CD4-positive, CD25-positive, alpha-beta regulatory T cell (primary cell): ENCODE results near the gene DNMT3A. TPM values are rescaled to one million over a fixed set of nuclear protein-coding genes. Genes with fewer than 3 reads are reported as not detected.

Source experiments
- ATAC-seq, 2 donors: fragments of 150-1000 bp; cut with Tn5 transposase; one replicate each; pipeline ENCODE4 v1.10.0; 2021; ENCODE audit warnings: low read depth in 2 of 2, moderate number of reproducible peaks in 2 of 2, moderate library complexity in 1 of 2
- DNase-seq, 3 donors: peaks; one replicate each; pipeline versions ENCODE4 v3.0.0 to v3.0.0-alpha.2; 2012 to 2022; ENCODE audit warnings: mixed read lengths in 1 of 3
- H3K27ac ChIP-seq: one replicate; pipeline ENCODE4 v1.7.0; 2013; ENCODE audit warnings: mild to moderate bottlenecking, low read length; ENCODE audit not compliant: insufficient read depth, poor library complexity, severe bottlenecking
- H3K27me3 ChIP-seq: one replicate; pipeline ENCODE4 v1.7.0; 2013; ENCODE audit warnings: low read length; ENCODE audit not compliant: control insufficient read depth, insufficient read depth
- H3K36me3 ChIP-seq: one replicate; pipeline ENCODE4 v1.7.0; 2013; ENCODE audit warnings: mild to moderate bottlenecking, low read length, moderate library complexity; ENCODE audit not compliant: control insufficient read depth, insufficient read depth
- H3K4me1 ChIP-seq: 2 replicates; pipeline ENCODE4 v1.7.0; 2013; ENCODE audit warnings: mild to moderate bottlenecking, low read length; ENCODE audit not compliant: insufficient read depth, control insufficient read depth, poor library complexity, severe bottlenecking
- H3K4me3 ChIP-seq: one replicate; pipeline ENCODE4 v1.7.0; 2013; ENCODE audit warnings: low read depth, mild to moderate bottlenecking, low read length, moderate library complexity
- H3K9me3 ChIP-seq, 2 experiments: 1 replicate in 1 of 2; 2 replicates in 1 of 2; pipeline ENCODE4 v1.7.0; 2013; ENCODE audit warnings: low read length in 2 of 2, mild to moderate bottlenecking in 1 of 2, moderate library complexity in 1 of 2; ENCODE audit not compliant: control insufficient read depth in 2 of 2
- H3K27ac Mint-ChIP-seq, 3 donors: one replicate each; pipeline ENCODE4 v1.8.0; 2020 to 2022; ENCODE audit warnings: mild to moderate bottlenecking in 3 of 3, mixed read lengths in 3 of 3, moderate library complexity in 2 of 3
- H3K27me3 Mint-ChIP-seq: one replicate; pipeline ENCODE4 v1.8.0; 2022; ENCODE audit warnings: mild to moderate bottlenecking, mixed read lengths
- H3K36me3 Mint-ChIP-seq: one replicate; pipeline ENCODE4 v1.8.0; 2020; ENCODE audit warnings: mixed read lengths
- H3K4me1 Mint-ChIP-seq, 4 donors: one replicate each; pipeline ENCODE4 v1.8.0; 2020 to 2022; ENCODE audit warnings: mixed read lengths in 4 of 4, mild to moderate bottlenecking in 1 of 4
- H3K4me3 Mint-ChIP-seq, 4 donors: one replicate each; pipeline ENCODE4 v1.8.0; 2020 to 2022; ENCODE audit warnings: mild to moderate bottlenecking in 4 of 4, mixed read lengths in 4 of 4, moderate library complexity in 3 of 4
- H3K9me3 Mint-ChIP-seq, 7 donors: one replicate each; pipeline ENCODE4 v1.8.0; 2020 to 2022; ENCODE audit warnings: mixed read lengths in 7 of 7, mild to moderate bottlenecking in 3 of 7, moderate library complexity in 2 of 7
- polyA plus RNA-seq, 4 donors: library from polyadenylated mRNA; unstranded; fragments of 300-500 nt; fragmentation: Illumina TruSeq; gene quantifications; one replicate each; pipeline ENCODE4 v1.2.3, GENCODE V29; 2021
- total RNA-seq: library from RNA; stranded (reverse); gene quantifications from one replicate; pipeline ENCODE4 v1.2.3, GENCODE V29; 2022

DNMT3A gene
- total and polyA plus RNA-seq, 5 donors from 2014 or later: 8.1 to 81.0 (median 12.4) TPM

DNA sequence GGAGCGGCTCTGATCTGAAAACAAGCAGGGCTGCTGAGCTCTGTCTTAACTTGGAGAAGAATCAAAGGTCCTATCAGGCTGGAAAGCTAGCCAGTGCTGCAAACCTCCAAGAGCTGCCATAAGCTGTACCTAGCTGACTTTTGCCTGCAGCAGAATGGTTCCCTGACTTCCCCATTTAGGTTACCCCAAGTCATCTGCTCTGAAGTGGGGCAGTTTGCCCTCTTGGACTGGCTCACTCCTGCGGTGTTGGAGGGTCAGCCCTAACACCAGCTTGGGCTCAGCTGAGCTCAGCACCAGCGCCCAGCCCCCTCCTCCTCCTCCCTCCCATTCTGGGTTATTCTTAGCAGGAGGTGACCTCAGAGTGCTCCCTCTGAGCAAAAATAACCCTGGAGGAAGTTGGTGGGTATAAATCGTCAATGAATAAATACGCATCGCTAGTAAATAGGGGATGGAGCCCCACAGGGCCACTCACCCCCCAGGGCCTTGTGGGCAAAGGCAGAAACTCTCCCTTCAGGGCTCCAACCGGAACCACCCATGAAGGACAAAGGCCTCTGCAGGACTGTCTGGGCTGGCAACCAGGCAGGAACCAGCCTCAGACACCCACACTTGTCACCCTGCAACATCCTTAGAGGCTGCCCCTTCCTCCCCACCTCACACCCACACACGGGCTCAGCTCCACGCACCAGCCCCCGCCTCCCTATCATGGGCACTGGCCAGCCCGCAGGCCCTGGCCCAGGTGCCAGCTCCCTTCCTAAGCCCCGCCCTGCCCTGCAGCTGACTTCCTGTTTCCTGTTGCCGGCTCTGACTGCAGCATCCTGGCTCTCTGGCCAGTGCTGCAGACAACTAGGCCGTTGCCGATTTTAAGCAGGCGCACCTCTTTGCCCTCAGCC, 46.9 kb downstream of the DNMT3A start:
- peak; percentile 69 to 94 (median 75) for DNase-seq
- no peaks in the 10 kb centered on the region for H3K27me3 Mint-ChIP-seq
- H3K36me3 Mint-ChIP-seq: peaks cover 19% of the 10 kb centered on the region
- Histone ChIP-seq H3K36me3 (peaks cover 15% of the 10 kb centered on the region), H3K4me1 (peaks cover 46% of the 10 kb centered on the region), H3K27ac (peak overlapping the region; percentile 89), H3K27me3 (no peaks in the 10 kb centered on the region), H3K9me3 (no peaks in the 10 kb centered on the region), H3K4me3 (peak overlapping the region; percentile 48)
- H3K27ac Mint-ChIP-seq: peak overlapping the region; percentile 95 to 98 (median 98)
- H3K4me1 Mint-ChIP-seq: peaks cover 10 to 58% (median 31%) of the 10 kb centered on the region in 4 donors
- no peaks in the 10 kb centered on the region for H3K9me3 Mint-ChIP-seq
- peak overlapping the region; percentile 59 to 88 (median 73) for H3K4me3 Mint-ChIP-seq
- ATAC-seq: peak; percentile 88 to 92

DNA sequence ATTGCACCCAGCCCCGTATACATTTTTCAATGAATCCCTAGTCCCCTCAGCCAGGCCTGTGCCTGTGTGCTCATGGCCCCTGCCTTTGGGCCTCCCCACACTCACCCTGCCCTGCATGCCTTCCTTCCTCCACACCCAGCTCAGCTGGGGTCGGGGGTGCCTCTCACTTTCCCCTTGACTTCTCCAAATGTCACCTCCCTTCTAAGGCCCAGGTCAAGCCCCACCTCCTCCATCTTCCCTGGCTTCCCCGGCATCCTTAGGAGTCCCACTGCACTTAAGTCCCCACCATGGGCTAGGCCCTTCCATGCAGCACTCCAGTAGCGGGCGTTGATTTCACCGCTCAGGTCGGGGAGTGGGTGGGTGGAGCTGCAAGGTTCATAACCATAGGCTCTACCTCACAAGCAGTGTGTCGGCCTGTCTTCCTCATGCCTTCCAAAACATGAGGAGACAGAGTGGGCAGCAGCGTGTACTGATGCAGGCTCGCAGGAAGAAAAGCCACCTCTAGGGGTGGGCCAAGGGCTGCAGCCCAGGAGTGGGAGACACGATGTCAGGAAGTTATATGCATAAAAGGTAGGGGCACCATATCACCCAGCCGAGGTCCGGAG, 47.7 kb downstream of the DNMT3A start:
- Mint-ChIP-seq H3K27ac (peak overlapping the region; percentile 95 to 98 (median 98)), H3K4me3 (peak overlapping the region; percentile 47 to 88 (median 73)), H3K36me3 (peaks cover 19% of the 10 kb centered on the region), H3K27me3 (no peaks in the 10 kb centered on the region), H3K9me3 (no peaks in the 10 kb centered on the region), H3K4me1 (peaks cover 10 to 63% (median 31%) of the 10 kb centered on the region in 4 donors)
- Histone ChIP-seq H3K4me3 (peak overlapping the region; percentile 48), H3K4me1 (peaks cover 46% of the 10 kb centered on the region), H3K27me3 (no peaks in the 10 kb centered on the region), H3K27ac (peak overlapping the region; percentile 89), H3K36me3 (peaks cover 10% of the 10 kb centered on the region), H3K9me3 (no peaks in the 10 kb centered on the region)
- DNase-seq: peak in 1 of 3 donors; percentile 57
- ATAC-seq: no peak

DNA sequence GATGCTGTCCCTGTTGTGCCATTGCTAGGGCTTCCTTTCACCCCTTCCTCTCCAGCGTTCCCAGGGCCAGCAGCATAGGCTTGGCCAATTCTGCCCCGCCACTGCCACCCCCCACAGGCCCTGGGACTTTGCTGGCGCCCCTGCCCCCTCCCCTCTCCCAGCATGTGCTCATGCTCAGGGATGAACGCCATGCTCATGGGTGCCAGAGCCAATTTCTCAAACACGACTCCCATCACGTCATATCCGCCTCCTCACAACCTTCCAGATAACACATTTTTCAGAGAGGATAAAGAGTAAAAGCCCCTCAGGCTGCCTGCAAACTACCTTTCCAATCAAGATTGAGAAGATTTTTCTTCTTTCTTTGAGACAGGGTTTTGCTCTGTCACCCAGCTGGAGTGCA, 48.6 kb downstream of the DNMT3A start:
- Histone ChIP-seq H3K27ac (peak overlapping the region; percentile 89), H3K4me1 (peaks cover 46% of the 10 kb centered on the region)

DNA sequence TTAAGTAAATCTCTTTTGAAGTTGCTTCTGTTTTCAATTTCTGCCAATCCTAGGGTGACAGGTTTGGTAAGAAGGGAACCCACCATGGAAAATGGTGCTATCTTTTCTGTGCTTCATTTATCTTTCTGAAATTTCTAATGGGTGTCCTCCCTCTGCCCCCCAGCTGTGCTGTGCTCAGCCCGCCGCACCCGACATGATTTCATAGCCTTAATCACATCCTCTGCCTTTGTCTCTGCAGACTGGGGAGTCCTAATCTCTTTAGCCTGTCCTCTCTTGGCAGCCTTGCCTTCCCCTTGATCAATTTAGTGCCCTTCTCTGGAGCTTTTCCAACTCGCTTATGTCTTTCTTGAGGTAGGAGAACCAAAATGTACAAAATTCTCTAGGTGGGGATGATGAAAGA, 49.3 kb downstream of the DNMT3A start:
- Mint-ChIP-seq H3K4me1 (peaks cover 15 to 66% (median 37%) of the 10 kb centered on the region in 4 donors), H3K27me3 (no peaks in the 10 kb centered on the region), H3K27ac (peak overlapping the region; percentile 79 to 95 (median 83)), H3K9me3 (no peaks in the 10 kb centered on the region), H3K4me3 (peak overlapping the region in 3 of 4 donors; percentile 26 to 35 (median 35)), H3K36me3 (peaks cover 20% of the 10 kb centered on the region)
- Histone ChIP-seq H3K36me3 (peaks cover 3% of the 10 kb centered on the region), H3K27ac (peak overlapping the region; percentile 89), H3K9me3 (no peaks in the 10 kb centered on the region), H3K27me3 (no peaks in the 10 kb centered on the region), H3K4me1 (peaks cover 46% of the 10 kb centered on the region), H3K4me3 (no peak overlapping the region)
- DNase-seq (no peak), ATAC-seq (no peak)

More for the DNA sequence above, 48.6 kb downstream of the DNMT3A start:
- H3K4me3 Mint-ChIP-seq: peak overlapping the region in 1 of 4 donors; percentile 21
- no peaks in the 10 kb centered on the region for H3K9me3 Mint-ChIP-seq
- DNase-seq: no peak
- H3K36me3 ChIP-seq: peaks cover 3% of the 10 kb centered on the region
- H3K27me3 ChIP-seq: no peaks in the 10 kb centered on the region
- no peak for ATAC-seq
- H3K4me3 ChIP-seq: no peak overlapping the region
- H3K36me3 Mint-ChIP-seq: peaks cover 21% of the 10 kb centered on the region
- no peaks in the 10 kb centered on the region for H3K9me3 ChIP-seq
- H3K27ac Mint-ChIP-seq: peak overlapping the region in 2 of 3 donors; percentile 83 to 95
- H3K27me3 Mint-ChIP-seq: no peaks in the 10 kb centered on the region
- H3K4me1 Mint-ChIP-seq: peaks cover 15 to 69% (median 37%) of the 10 kb centered on the region in 4 donors

DNA sequence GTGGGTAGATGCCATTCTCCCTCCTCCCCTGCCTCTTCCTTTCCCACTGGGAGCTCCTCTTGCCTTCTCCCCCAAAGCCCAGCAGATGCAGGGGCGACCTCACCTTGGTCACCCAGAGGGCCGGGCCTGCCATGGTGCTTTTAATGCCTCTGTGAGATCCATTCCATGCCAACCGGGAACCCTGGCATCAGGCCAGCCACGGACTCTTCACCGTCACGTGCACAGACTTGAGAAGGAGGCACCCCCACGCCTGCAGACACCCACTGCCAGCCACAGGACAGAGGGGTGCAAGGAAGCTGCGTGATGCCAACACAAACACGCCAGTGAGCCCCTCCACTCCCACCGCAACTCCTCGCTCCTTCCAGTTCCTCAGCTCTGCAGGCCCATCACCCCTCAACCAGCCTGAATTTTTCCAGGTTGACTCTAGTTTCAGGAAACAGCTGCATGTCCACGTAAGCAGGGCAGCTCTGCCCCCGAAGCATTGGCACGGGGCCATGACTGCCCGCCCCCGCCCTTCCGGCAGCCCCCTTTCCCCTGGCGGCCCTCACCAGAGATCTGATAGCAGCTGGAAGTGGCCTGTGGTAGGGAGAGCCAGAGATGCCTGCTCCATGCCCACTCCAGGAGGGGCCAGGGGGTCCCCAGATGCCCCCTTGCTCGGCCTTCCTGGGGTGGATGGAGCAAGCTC, 50.8 kb downstream of the DNMT3A start:
- no peak for DNase-seq
- Mint-ChIP-seq H3K36me3 (peaks cover 14% of the 10 kb centered on the region), H3K27ac (peak overlapping the region; percentile 46 to 84 (median 58)), H3K4me1 (peaks cover 13 to 74% (median 38%) of the 10 kb centered on the region in 4 donors), H3K27me3 (no peaks in the 10 kb centered on the region), H3K9me3 (no peaks in the 10 kb centered on the region), H3K4me3 (no peak overlapping the region)
- no peaks in the 10 kb centered on the region for H3K9me3 ChIP-seq
- no peaks in the 10 kb centered on the region for H3K27me3 ChIP-seq
- peaks cover 3% of the 10 kb centered on the region for H3K36me3 ChIP-seq
- peaks cover 61% of the 10 kb centered on the region for H3K4me1 ChIP-seq
- H3K4me3 ChIP-seq: no peak overlapping the region
- no peak for ATAC-seq
- peak overlapping the region; percentile 89 for H3K27ac ChIP-seq

DNA sequence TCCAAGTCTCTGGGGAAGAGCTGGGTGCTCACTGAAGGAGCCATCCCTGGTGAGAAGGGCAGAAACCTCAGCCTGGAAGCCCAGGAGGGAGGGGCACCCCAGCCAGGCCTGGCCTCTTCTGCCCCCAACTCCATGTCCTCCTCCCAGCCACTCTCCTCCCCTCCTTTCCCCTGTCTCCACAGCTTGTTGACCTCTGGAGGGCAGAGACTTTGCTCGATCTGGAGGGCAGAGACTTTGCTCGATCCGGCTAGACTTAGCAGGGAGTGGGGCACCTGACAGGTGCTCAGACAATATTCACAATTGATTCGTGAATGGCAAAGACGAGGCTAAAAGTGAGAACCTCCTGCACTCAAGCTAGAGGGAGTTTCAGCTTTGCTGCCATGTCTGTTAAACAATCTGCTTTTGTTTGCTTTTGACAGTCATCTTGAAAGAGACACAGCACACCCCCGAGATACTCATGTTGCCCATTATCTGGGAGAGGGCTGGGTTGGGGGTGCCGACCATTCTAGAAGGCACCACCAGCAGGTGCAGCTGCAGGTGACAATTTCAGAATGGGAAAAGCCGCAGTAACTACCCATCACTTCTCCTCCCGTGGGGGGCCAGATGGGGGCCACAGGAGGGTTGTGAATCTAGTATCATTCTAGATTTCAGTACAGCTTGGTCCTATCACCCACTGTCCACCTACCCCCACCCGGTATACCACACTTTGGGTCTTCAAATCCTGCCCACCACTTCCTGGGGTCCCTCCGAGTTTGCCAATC, 54.8 kb downstream of the DNMT3A start:
- H3K27me3 ChIP-seq: no peaks in the 10 kb centered on the region
- H3K9me3 ChIP-seq: no peaks in the 10 kb centered on the region
- H3K4me3 ChIP-seq: no peak overlapping the region
- H3K27ac ChIP-seq: peak overlapping the region; percentile 80
- Mint-ChIP-seq H3K4me1 (peaks cover 10 to 68% (median 21%) of the 10 kb centered on the region in 4 donors), H3K9me3 (no peaks in the 10 kb centered on the region), H3K4me3 (peak overlapping the region in 3 of 4 donors; percentile 49 to 87 (median 61)), H3K27me3 (no peaks in the 10 kb centered on the region), H3K27ac (peak overlapping the region; percentile 98 to 99 (median 99)), H3K36me3 (peaks cover 10% of the 10 kb centered on the region)
- peaks cover 52% of the 10 kb centered on the region for H3K4me1 ChIP-seq
- ATAC-seq (no peak), DNase-seq (peak in 1 of 3 donors; percentile 29)
- H3K36me3 ChIP-seq: peaks cover 11% of the 10 kb centered on the region

DNA sequence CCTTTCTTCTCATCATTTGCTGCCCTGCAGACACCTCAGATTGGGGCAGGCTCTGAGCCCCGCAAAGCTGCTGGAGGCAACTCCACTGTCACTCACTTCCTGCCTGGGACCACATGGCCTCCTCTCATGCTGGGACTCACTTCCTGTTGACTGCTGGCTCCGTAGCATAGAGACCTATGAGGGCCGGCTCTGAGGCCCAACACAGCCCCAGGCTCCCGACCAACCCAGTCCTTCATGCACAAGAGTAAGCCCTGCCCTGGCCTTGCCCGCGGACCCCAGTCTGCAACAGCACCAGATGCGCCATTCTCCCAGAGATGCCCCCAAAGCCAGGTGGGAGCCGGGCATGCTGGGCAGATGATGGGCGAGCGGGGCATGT, 55.7 kb downstream of the DNMT3A start:
- H3K4me1 ChIP-seq: peaks cover 45% of the 10 kb centered on the region
- peak overlapping the region; percentile 80 for H3K27ac ChIP-seq
- ATAC-seq: peak; percentile 100
- DNase-seq: peak; percentile 46 to 93 (median 79)
- peak overlapping the region; percentile 98 to 99 (median 99) for H3K27ac Mint-ChIP-seq
- H3K27me3 Mint-ChIP-seq: no peaks in the 10 kb centered on the region
- H3K4me1 Mint-ChIP-seq: peaks cover 10 to 75% (median 21%) of the 10 kb centered on the region in 4 donors
- no peaks in the 10 kb centered on the region for H3K27me3 ChIP-seq
- no peaks in the 10 kb centered on the region for H3K9me3 ChIP-seq
- no peaks in the 10 kb centered on the region for H3K9me3 Mint-ChIP-seq
- H3K4me3 ChIP-seq: peak overlapping the region; percentile 32
- peaks cover 18% of the 10 kb centered on the region for H3K36me3 Mint-ChIP-seq
- peak overlapping the region; percentile 58 to 87 (median 75) for H3K4me3 Mint-ChIP-seq
- peaks cover 16% of the 10 kb centered on the region for H3K36me3 ChIP-seq
